RPMI7951 (cell line): Measurements from ENCODE around the gene RAB33B. TPM values are rescaled to one million over a fixed set of nuclear protein-coding genes. Genes with fewer than 3 reads are reported as not detected.
"Not testable (repeated sequence)": the region's sequence is repeated elsewhere in the genome, so short reads cannot be mapped to it uniquely, and the experiment has no call there.

Experiments used
- DNase-seq: peaks from one replicate; pipeline ENCODE4 v3.0.0-alpha.2; 2012; ENCODE audit warnings: low read depth
- total RNA-seq: library from RNA; depleted of rRNA; stranded (reverse); fragments of >200 nt; shearing (Covaris generic); gene quantifications from 2 replicates; pipeline ENCODE4 v1.2.3, GENCODE V29; 2014

The RAB33B gene
- total RNA-seq, 1 experiment from 2014 or later, result 9.3 TPM

DNA sequence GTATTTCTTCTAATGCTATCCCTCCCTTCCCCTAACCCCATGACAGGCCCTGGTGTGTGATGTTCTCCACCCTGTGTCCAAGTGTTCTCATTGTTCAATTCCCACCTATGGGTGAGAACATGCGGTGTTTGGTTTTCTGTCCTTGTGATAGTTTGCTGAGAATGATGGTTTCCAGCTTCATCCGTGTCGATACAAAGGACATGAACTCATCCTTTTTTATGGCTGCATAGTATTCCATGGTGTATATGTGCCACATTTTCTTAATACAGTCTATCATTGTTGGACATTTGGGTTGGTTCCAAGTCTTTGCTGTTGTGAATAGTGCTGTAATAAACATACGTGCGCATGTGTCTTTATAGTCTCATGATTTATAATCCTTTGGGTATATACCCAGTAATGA lies 10.6 kb downstream of the RAB33B start:
- DNase-seq, result not testable (repeated sequence)

DNA sequence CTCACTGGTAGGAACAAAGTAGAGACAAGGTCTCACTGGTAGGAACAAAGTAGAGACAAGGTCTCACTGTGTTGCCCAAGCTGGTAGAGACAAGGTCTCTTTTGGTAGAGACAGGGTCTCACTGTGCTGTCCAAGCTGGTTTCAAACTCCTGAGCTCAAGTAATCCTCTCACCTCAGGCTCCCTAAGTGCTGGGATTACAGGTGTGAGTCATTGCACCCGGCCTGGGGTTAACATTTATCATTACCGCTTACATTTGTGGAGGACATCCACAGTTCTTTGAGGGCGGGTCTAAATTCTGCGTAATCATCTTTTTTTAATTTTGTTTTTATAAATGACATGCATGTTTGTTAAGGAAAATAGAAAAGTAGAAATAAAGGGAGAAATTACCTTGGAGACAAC lies 12.0 kb downstream of the RAB33B start:
- no peak for DNase-seq

DNA sequence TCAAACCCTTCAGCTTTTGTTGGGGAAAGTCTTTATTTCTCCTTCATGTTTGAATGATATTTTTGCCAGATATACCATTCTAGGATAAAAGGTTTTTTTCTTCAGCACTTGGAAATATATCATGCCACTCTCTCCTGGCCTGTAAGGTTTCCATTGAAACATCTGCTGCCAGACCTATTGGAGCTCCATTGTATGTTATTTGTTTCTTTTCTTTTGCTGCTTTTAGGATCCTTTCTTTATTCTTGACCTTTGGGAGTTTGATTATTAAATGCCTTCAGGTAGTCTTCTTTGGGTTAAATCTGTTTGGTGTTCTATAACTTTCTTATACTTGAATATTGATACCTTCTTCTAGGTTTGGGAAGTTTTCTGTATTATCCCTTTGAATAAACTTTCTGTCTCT lies 14.8 kb downstream of the RAB33B start:
- not testable (repeated sequence) for DNase-seq

DNA sequence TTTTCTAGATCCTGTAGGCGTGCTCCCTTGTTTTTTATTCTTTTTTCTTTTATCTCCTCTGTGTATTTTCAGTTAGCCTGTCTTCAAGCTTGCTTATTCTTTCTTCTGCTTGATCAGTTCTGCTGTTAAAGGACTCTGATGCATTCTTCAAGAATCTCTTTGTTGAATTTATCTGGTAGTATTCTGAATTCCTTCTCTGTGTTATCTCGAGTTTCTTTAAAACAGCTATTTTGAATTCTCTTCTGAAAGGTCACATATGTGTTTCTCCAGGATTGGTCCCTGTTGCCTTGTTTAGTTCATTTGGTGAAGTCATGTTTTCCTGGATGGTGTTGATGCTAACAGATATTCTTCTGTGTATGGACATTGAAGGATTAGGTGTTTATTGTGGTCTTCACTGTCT lies 15.3 kb downstream of the RAB33B start:
- no peak for DNase-seq

- DNase-seq, result no peak
Measured at GRCh38 chr4:139469869-139470268, 15.9 kb downstream of the RAB33B start.

- no peak for DNase-seq
Measured at GRCh38 chr4:139470295-139470694, 16.4 kb downstream of the RAB33B start.

- DNase-seq, result no peak
Measured at GRCh38 chr4:139470997-139471665, 17.2 kb downstream of the RAB33B start.

DNA sequence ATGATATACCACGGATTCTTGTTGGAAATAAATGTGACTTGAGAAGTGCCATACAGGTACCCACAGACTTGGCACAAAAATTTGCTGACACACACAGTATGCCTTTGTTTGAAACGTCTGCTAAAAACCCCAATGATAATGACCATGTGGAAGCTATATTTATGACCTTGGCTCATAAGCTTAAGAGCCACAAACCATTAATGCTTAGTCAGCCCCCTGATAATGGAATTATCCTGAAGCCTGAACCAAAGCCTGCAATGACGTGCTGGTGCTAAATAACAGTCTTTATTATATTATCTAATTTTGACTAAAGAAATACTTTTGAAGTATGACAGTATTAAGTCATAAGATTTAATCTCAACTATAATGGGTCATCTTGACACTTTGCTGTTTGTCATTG lies 18.9 kb downstream of the RAB33B start:
- DNase-seq, result no peak

DNA sequence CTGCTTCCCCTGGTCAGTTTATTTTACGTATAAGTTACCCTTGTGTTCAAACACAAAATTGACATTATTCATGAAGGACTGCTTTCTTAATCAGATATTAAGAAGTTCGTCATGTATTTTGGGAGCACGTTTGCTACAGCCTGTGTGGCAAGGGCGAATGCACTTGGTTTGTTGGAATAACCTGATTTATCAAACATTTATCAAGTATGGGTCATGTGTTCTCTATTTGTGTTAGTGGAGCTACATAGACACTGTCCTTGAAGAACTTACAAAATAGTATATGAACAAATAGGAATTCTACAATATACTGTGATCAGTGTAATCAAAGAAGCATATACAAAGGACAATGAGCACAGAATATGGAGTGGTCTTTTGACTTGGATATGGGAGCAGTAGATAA lies 22.4 kb downstream of the RAB33B start:
- DNase-seq, result no peak

DNA sequence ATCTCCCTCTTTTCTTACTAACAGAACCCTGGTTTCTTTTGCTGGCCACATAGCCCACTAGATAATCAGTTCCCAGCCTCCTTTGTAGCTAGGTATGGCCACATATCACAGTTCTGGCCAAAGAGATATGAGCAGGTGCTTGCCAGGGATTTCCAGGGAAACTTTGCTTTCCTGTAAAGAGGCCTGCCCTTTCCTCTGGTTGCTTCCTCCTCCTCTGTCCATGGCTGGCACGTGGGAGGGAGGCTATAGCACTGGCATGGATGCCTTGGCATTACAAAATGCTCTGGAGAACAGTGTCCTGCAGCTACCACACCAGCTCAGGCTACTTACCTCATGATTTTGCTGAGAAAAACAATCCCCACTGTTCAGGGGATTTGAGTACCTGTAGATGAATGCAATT lies 27.5 kb downstream of the RAB33B start:
- DNase-seq, result no peak

DNA sequence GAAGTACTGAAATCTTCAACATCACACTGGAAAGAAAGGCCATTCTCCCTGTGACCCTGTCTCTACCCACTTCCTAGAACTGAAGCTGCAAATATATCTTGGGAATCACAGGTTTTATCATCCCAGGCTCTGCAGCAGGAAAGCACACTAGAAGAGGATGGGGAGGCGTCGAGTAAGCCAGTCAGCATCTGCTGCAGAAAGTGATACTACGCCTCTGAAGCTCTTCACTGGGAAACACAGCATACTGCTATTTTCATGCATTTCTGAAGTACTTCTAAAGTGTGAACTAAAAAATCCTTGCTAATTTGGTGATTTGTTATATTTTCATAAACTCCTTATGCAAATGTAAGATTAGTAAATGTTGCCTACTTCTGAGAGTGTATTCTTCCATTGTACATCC lies 29.1 kb downstream of the RAB33B start:
- DNase-seq, result no peak

- DNase-seq, result no peak
Measured at GRCh38 chr4:139484783-139485311, 30.9 kb downstream of the RAB33B start.

- DNase-seq, result no peak
Measured at GRCh38 chr4:139488442-139488841, 34.5 kb downstream of the RAB33B start.

DNA sequence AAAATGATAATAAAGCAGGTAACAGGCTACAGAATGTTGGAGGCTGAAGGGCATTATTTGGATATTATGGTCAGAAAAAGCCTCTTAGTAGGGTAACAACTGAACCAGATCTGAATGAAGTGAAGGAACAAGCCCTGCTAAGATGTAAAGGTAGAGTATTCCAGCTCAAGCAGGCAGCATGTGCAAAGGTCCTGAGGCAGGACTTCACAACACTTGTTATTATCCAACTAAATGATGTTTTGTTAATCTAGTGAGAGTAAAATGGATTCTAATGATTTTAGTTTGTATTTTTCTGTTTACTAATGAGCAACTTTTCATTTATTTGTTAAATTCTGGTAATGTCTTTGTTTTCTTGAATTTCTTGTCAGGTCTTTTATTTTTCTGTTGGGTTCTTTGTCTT lies 35.7 kb downstream of the RAB33B start:
- DNase-seq, result no peak

DNA sequence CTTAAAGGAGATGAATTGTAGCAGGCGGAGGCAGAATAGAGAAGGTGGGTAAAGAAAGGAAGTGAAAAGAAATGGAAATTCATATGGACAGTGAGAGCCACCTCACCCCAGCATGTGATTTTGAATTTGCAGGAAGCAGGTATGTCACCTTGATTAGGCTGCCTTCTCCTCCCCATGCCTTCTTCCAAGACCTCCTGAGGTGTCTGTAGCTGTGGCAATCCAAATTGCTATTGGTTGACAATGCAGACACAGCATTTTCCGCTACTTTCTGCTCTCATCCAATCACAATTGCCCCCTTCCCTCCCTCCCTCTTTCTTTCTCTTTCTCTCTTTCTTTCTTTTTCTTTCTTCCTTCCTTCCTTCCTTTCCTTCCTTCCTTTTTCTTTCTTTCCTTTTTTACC lies 38.5 kb downstream of the RAB33B start:
- DNase-seq, result no peak

- no peak for DNase-seq
Measured at GRCh38 chr4:139493176-139493575, 39.3 kb downstream of the RAB33B start.

DNA sequence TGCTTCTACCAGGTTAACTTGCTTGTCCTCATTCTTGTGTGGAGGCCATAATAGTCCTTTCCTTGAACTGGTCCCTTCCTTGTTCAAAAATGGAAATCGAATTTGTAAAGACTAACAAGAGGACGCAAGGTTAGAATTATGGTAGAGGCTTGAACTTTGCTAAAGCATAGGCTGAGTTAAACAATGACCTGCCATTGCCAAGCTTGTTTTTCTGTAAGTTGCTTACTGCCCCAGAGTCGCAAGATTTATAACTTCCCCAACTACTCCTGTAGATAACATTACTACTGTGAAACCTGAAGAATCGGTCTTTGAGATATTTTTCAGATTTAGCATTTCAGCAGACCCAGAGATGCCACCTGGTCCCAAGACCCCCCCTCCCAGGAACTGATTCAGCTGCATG lies 45.3 kb downstream of the RAB33B start:
- DNase-seq, result no peak

GRCh38 chr4:139501117-139501516 lies 47.2 kb downstream of the RAB33B start:
- no peak for DNase-seq

DNA sequence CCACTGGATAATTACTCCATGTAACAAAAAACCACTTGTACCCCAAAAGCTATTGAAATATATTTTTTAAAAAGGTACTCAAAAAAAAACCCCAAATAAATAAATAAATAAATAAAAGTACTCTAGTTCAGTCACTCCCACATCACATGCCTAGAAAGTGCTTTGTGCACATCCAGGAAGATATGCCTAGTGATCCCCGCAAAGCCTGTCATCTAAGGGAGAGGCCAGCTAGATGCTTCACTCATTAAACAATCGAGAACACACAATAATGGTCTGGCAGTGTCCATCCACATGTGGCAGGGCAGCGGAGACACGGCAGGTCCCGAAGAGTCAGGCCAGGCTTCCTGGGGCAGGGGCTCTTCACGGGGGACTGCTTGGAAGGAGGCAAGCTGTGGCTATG lies 47.6 kb downstream of the RAB33B start:
- no peak for DNase-seq

DNA sequence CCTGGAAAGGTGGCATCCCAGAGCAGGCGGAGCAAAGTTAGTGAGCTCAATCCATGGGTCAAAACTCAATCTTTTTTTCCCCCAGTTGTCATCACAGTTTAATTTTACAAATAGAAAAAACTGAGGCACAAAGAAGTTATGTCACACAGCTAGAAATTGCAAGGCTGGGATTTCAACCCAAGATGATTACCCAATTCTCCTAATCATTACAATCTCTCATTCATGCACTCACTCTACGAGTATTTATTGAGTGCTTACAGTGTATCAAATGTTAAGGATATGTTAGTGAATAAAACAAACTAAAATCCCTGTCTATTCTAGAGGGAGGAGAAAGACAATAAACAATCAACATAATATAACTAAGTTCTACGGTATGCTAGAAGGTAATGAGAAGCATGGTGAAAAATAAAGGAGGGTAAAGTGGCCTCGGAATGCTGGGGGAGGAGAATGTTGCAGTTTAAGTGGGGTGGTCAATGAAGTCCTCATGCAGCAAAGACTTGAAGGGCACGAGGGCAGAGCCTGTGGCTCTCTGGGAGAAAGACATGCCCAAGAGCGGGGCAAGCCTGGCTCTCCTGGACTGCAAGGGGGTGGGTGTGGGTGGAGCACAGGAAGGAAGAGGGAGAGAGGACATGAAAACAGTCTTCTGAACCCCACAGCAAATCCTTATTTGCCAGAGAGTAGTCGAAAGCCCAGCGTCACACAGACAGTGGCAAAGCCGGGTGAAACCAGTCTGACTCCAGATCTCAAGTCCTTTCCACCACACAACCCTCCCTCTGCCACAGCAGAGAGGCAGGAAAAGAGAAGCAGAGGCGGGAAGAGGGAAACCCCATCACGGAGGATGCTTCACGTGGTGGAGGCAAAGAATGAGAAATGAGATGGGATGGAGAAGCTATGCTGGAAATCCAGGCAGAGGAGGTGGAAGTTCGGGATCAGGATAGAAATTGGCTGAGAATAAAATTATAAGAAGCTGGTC lies 48.3 kb downstream of the RAB33B start:
- DNase-seq, result no peak

DNA sequence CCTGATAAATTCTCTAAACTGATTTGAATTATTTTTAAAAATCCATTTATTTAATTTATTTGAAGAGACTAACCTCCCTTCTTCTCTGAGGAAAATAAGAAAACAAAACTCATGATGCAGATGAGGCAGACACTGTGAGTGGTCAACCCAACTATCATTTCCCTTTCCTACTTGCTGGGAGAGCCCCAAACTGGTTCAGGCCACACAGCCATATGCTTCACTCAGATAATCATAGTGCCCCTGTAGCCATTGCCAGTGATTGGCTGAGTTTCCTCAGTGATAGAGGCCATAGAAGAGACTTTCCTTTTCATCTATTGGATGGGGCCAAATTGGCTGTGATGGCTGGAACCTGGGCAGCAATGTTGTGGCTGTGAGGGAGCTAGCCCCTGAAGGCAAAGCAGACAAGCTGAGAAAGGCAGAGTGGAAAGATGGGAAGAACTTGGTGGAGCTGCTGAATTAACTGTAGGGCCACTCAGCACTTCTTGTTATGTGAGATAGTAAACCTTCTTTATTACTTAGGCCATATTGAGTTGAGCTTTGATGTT lies 49.8 kb downstream of the RAB33B start:
- DNase-seq, result no peak

- no peak for DNase-seq
Measured at GRCh38 chr4:139506774-139507173, 52.9 kb downstream of the RAB33B start.
